IMR-90 (cell line): ENCODE data around the gene PSMA2.

Experiments used
- CEBPB ChIP-seq: IDR thresholded peaks from 2 replicates; pipeline ENCODE4 v1.6.1; 2012; ENCODE audit warnings: low read depth, low read length, improper control_type of control experiment
- CTCF ChIP-seq: conservative IDR thresholded peaks from 2 replicates; pipeline ENCODE4 v1.5.1; 2012; ENCODE audit warnings: mild to moderate bottlenecking, low read depth, low read length, improper control_type of control experiment
- FOS ChIP-seq: fragments of 150-350 bp; IDR thresholded peaks from 2 replicates; pipeline ENCODE4 v1.6.1; 2016; ENCODE audit warnings: low read depth, low read length
- MXI1 ChIP-seq: IDR thresholded peaks from 2 replicates; pipeline ENCODE4 v1.6.1; 2012; ENCODE audit warnings: low read depth, mild to moderate bottlenecking, low read length, moderate library complexity, borderline replicate concordance
- POLR2A ChIP-seq: IDR thresholded peaks from 2 replicates; pipeline ENCODE4 v1.6.1; 2012; ENCODE audit warnings: mild to moderate bottlenecking, low read depth, low read length
- RAD21 ChIP-seq: IDR thresholded peaks from 2 replicates; pipeline ENCODE4 v1.6.1; 2012; ENCODE audit warnings: low read length, improper control_type of control experiment
- RCOR1 ChIP-seq: IDR thresholded peaks from 2 replicates; pipeline ENCODE4 v1.6.1; 2012; ENCODE audit warnings: mild to moderate bottlenecking, low read length, improper control_type of control experiment; ENCODE audit not compliant: insufficient replicate concordance
- RFX5 ChIP-seq: IDR thresholded peaks from 2 replicates; pipeline ENCODE4 v1.8.0; 2012; ENCODE audit warnings: low read depth, mild to moderate bottlenecking, low read length, moderate library complexity
- TF ChIP-seq, protein P1 (sequence below): fragments of 150-350 bp; IDR thresholded peaks from 2 replicates; pipeline ENCODE4 v1.6.1; 2017; ENCODE audit warnings: mild to moderate bottlenecking, antibody characterized with exemption, low read length, low read depth

- no peak for TF ChIP-seq CTCF
- TF ChIP-seq POLR2A, result no peak
- TF ChIP-seq FOS, result no peak
- TF ChIP-seq, protein P1, sequence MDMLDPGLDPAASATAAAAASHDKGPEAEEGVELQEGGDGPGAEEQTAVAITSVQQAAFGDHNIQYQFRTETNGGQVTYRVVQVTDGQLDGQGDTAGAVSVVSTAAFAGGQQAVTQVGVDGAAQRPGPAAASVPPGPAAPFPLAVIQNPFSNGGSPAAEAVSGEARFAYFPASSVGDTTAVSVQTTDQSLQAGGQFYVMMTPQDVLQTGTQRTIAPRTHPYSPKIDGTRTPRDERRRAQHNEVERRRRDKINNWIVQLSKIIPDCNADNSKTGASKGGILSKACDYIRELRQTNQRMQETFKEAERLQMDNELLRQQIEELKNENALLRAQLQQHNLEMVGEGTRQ, result no peak
- TF ChIP-seq RFX5, result no peak
- no peak for TF ChIP-seq RAD21
- no peak for TF ChIP-seq CEBPB
- TF ChIP-seq RCOR1, result no peak
- no peak for TF ChIP-seq MXI1
These were observed 24.1 kb upstream of the PSMA2 start for GRCh38 chr7:42956062-42956461.
